CD14-positive monocyte (primary cell): Measurements from ENCODE around the gene MSN. TPM values are rescaled to one million over a fixed set of nuclear protein-coding genes. Genes with fewer than 3 reads are reported as not detected.

Experiments
- DNase-seq, 3 donors: peaks; one replicate each; pipeline ENCODE4 v3.0.0-alpha.2; 2011 to 2022
- H2AFZ ChIP-seq: 2 replicates; pipeline ENCODE4 v1.6.0; 2012; ENCODE audit warnings: mild to moderate bottlenecking, low read depth, low read length, inconsistent platforms; ENCODE audit not compliant: insufficient read depth, poor library complexity, severe bottlenecking
- H3K27ac ChIP-seq, 2 donors: 1 replicate in 1 of 2; 2 replicates in 1 of 2; pipeline ENCODE4 v1.5.1; 2012 to 2013; ENCODE audit warnings: low read length in 2 of 2, control low read depth in 1 of 2, inconsistent platforms in 1 of 2, low read depth in 1 of 2, mild to moderate bottlenecking in 1 of 2
- H3K27me3 ChIP-seq, 2 donors: one replicate each; pipeline versions ENCODE4 v1.6.0 to v1.6.1; 2011 to 2013; ENCODE audit warnings: low read length in 2 of 2; ENCODE audit not compliant: control insufficient read depth in 2 of 2, insufficient read depth in 2 of 2
- H3K36me3 ChIP-seq, 2 donors: replicated peaks in 1 of 2; 1 replicate in 1 of 2; 2 replicates in 1 of 2; pipeline versions ENCODE4 v1.5.1 to v1.6.1; 2012 to 2013; ENCODE audit warnings: low read length in 2 of 2, control low read depth in 1 of 2, inconsistent platforms in 1 of 2, mild to moderate bottlenecking in 1 of 2; ENCODE audit not compliant: insufficient read depth in 2 of 2, control insufficient read depth in 1 of 2
- H3K4me1 ChIP-seq, 2 donors: 1 replicate in 1 of 2; 2 replicates in 1 of 2; pipeline versions ENCODE4 v1.5.1 to v1.6.1; 2012 to 2013; ENCODE audit warnings: low read length in 2 of 2, control low read depth in 1 of 2, inconsistent platforms in 1 of 2, mild to moderate bottlenecking in 1 of 2, moderate library complexity in 1 of 2; ENCODE audit not compliant: insufficient read depth in 2 of 2, control insufficient read depth in 1 of 2
- H3K4me2 ChIP-seq: replicated peaks from 2 replicates; pipeline ENCODE3; 2012; ENCODE audit warnings: low read length, moderate library complexity, mild to moderate bottlenecking; ENCODE audit not compliant: poor library complexity, severe bottlenecking; ENCODE audit errors: extremely low read depth
- H3K4me3 ChIP-seq, 3 experiments: fragments of 200-600 bp in 1 of 3; sonication (generic) in 1 of 3; replicated peaks in 1 of 3; 1 replicate in 2 of 3; 2 replicates in 1 of 3; pipeline ENCODE4 v1.5.1; 2011 to 2013; ENCODE audit warnings: low read length in 3 of 3, mild to moderate bottlenecking in 3 of 3, control low read depth in 2 of 3, low read depth in 2 of 3, inconsistent platforms in 1 of 3, moderate library complexity in 1 of 3
- H3K79me2 ChIP-seq: 2 replicates; pipeline ENCODE4 v1.6.0; 2012; ENCODE audit warnings: mild to moderate bottlenecking, control low read depth, inconsistent platforms, low read length, moderate library complexity; ENCODE audit not compliant: insufficient read depth
- H3K9ac ChIP-seq: 2 replicates; pipeline ENCODE4 v1.6.0; 2017; ENCODE audit warnings: low read length, mild to moderate bottlenecking; ENCODE audit not compliant: insufficient read depth, poor library complexity, severe bottlenecking
- H3K9me3 ChIP-seq, 2 donors: replicated peaks in 1 of 2; 1 replicate in 1 of 2; 2 replicates in 1 of 2; pipeline versions ENCODE4 v1.5.1 to v1.6.1; 2012 to 2013; ENCODE audit warnings: low read length in 2 of 2, control low read depth in 1 of 2; ENCODE audit not compliant: control insufficient read depth in 1 of 2, insufficient read depth in 1 of 2
- H4K20me1 ChIP-seq: 2 replicates; pipeline ENCODE4 v1.6.0; 2012; ENCODE audit warnings: mild to moderate bottlenecking, low read length, control low read depth, moderate library complexity; ENCODE audit not compliant: insufficient read depth
- H3K27ac Mint-ChIP-seq, 7 donors: one replicate each; pipeline ENCODE4 v1.8.0; 2020; ENCODE audit warnings: mild to moderate bottlenecking in 7 of 7, mixed read lengths in 7 of 7, moderate library complexity in 6 of 7, inconsistent platforms in 2 of 7
- H3K27me3 Mint-ChIP-seq, 3 donors: one replicate each; pipeline ENCODE4 v1.8.0; 2021 to 2022; ENCODE audit warnings: low read depth in 3 of 3, mild to moderate bottlenecking in 3 of 3, mixed read lengths in 3 of 3, moderate library complexity in 3 of 3, inconsistent platforms in 1 of 3
- H3K36me3 Mint-ChIP-seq, 2 donors: one replicate each; pipeline ENCODE4 v1.8.0; 2020; ENCODE audit warnings: mixed read lengths in 2 of 2, inconsistent platforms in 1 of 2, mild to moderate bottlenecking in 1 of 2
- H3K4me1 Mint-ChIP-seq: one replicate; pipeline ENCODE4 v1.8.0; 2020; ENCODE audit warnings: mild to moderate bottlenecking, mixed read lengths
- H3K4me3 Mint-ChIP-seq, 2 donors: one replicate each; pipeline ENCODE4 v1.8.0; 2020; ENCODE audit warnings: mild to moderate bottlenecking in 2 of 2, mixed read lengths in 2 of 2, moderate library complexity in 1 of 2
- H3K9me3 Mint-ChIP-seq, 7 donors: one replicate each; pipeline ENCODE4 v1.8.0; 2020 to 2022; ENCODE audit warnings: mixed read lengths in 7 of 7, mild to moderate bottlenecking in 6 of 7, moderate library complexity in 6 of 7, inconsistent platforms in 2 of 7
- WGBS: methylation state at CpG from one replicate; pipeline ENCODE4 v1.1.5; 2013; ENCODE audit warnings: missing lambda C conversion rate; ENCODE audit not compliant: insufficient coverage; 5-methylcytosine and 5-hydroxymethylcytosine counted together
- intact Hi-C, 2 donors: fragments of 100-400 bp; cut with micrococcal nuclease; formaldehyde crosslinking; loops; one replicate each; pipeline versions ENCODE4 v1.15.0 to v1.15.1; 2023
- polyA plus RNA-seq, 3 donors: library from polyadenylated mRNA; depleted of rRNA in 1 of 3; unstranded in 2 of 3; stranded (reverse) in 1 of 3; fragments of 300-500 nt in 2 of 3; fragments of >200 nt in 1 of 3; fragmentation: Illumina TruSeq in 2 of 3; gene quantifications; 1 replicate in 2 of 3; 2 replicates in 1 of 3; pipeline ENCODE4 v1.2.3, GENCODE V29; 2012 to 2021
- TF ChIP-seq, protein P1 (sequence below): fragments of 200-600 bp; IDR thresholded peaks from one replicate; pipeline ENCODE4 v1.8.0; 2022; ENCODE audit warnings: antibody characterized with exemption, mild to moderate bottlenecking

MSN gene
- polyA plus RNA-seq, 3 donors, result 441 to 888 (median 691) TPM

DNA sequence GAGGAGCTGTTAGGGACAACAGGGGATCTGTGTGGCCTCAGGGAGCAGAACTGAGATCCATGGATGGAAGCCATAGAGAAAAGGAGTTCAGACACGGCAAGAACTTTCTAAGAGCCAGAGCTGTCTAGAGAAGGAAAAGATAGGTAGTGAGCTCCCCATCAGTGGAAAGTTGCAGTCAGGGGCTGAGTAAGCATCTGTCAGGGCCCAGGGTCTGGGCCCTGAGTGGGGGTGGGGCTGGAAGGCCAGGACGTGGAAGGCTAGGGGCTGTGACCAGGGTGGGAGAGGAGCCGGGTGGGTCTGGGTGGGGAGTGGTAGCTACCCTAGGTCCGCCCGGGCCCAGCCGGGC lies 324 bp upstream of the MSN start:
- intact Hi-C loops, result no loop called here
- H3K9me3 Mint-ChIP-seq, result peaks cover 0 to 9% (median 0%) of the 10 kb centered on the region in 7 donors
- H3K27ac Mint-ChIP-seq, result peak overlapping the region; percentile 27 to 88 (median 69)
- H3K27ac ChIP-seq, result no peak overlapping the region
- TF ChIP-seq, protein P1, sequence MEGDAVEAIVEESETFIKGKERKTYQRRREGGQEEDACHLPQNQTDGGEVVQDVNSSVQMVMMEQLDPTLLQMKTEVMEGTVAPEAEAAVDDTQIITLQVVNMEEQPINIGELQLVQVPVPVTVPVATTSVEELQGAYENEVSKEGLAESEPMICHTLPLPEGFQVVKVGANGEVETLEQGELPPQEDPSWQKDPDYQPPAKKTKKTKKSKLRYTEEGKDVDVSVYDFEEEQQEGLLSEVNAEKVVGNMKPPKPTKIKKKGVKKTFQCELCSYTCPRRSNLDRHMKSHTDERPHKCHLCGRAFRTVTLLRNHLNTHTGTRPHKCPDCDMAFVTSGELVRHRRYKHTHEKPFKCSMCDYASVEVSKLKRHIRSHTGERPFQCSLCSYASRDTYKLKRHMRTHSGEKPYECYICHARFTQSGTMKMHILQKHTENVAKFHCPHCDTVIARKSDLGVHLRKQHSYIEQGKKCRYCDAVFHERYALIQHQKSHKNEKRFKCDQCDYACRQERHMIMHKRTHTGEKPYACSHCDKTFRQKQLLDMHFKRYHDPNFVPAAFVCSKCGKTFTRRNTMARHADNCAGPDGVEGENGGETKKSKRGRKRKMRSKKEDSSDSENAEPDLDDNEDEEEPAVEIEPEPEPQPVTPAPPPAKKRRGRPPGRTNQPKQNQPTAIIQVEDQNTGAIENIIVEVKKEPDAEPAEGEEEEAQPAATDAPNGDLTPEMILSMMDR, result no peak
- peak overlapping the region in 1 of 3 experiments; percentile 24 for H3K4me3 ChIP-seq
- H3K9ac ChIP-seq, result no peak overlapping the region
- no peak for DNase-seq
- peaks cover 41% of the 10 kb centered on the region for H4K20me1 ChIP-seq
- peaks cover 0 to under 1% of the 10 kb centered on the region in 2 donors for H3K36me3 ChIP-seq
- H3K9me3 ChIP-seq, result no peaks in the 10 kb centered on the region
- peak overlapping the region; percentile 40 to 70 for H3K4me3 Mint-ChIP-seq
- H3K4me1 ChIP-seq, result peaks cover 28 to 44% of the 10 kb centered on the region in 2 donors
- H3K36me3 Mint-ChIP-seq, result peaks cover 3 to 22% of the 10 kb centered on the region in 2 donors
- peaks cover 0 to 14% of the 10 kb centered on the region in 2 donors for H3K27me3 ChIP-seq
- H3K79me2 ChIP-seq, result peaks cover 45% of the 10 kb centered on the region
- H3K4me1 Mint-ChIP-seq, result peaks cover 37% of the 10 kb centered on the region
- peak overlapping the region; percentile 17 for H2AFZ ChIP-seq
- peaks cover 0 to 39% (median 0%) of the 10 kb centered on the region in 3 donors for H3K27me3 Mint-ChIP-seq
- H3K4me2 ChIP-seq, result peak overlapping the region; percentile 35
- WGBS, result no CpG with 5 or more reads among the region's 6 CpGs

DNA sequence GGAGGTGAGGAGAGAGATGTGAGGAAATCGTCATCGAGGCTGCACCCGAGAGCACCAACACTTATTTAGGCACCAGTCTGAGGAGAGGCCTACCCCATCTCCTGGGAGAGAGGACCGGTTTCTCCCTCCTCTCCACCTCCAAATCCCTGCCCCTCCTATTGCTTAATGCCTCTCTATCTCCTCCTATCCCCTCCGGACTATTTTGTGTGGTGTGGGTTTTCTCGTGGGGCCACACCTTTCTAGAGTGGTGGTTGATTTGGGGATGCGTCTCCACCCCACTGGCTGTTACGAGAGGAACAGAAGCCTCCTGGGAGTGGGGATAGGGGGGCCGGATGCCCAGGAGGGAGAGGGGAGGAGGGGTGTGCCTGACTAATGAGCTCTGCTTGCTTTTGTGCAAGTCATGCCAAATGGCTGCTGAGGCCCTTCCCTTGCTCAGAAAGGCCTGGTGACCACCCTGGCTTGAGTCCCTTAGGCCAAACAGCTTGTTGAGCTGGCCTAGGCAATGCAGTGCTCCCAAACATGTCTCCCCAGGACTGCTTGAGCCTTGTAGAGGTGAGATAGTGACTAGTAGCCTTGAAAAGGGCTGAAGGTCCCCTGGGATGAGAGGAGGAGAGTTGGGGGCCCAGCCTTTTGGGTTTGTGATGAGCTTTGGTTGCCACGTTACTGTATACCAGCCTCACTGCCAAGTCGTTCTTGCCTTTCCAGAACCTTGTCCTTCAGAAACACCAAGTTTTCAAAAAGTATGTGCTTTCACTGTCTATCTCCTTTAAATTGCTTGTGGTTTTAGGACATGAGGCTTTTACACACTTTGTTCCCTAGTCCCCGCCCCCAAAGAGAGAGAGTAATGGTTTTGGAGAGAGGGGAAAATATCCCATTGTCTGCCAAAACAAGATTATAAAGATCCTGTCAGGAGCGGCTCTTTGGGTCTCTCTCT lies 1.2 kb downstream of the MSN start:
- H2AFZ ChIP-seq, result no peak overlapping the region
- H3K79me2 ChIP-seq, result peaks cover 60% of the 10 kb centered on the region
- peak overlapping the region; percentile 74 to 80 for H3K27ac ChIP-seq
- Mint-ChIP-seq H3K27me3 (peaks cover 0 to 37% (median 0%) of the 10 kb centered on the region in 3 donors), H3K4me1 (peaks cover 52% of the 10 kb centered on the region), H3K9me3 (peaks cover 0 to 3% (median 0%) of the 10 kb centered on the region in 7 donors), H3K27ac (peak overlapping the region; percentile 87 to 96 (median 94)), H3K4me3 (peak overlapping the region; percentile 95 to 97), H3K36me3 (peaks cover 11 to 30% of the 10 kb centered on the region in 2 donors)
- 0% methylated on average over 2 of the region's 13 CpGs for WGBS
- H3K27me3 ChIP-seq, result peaks cover 0 to 16% of the 10 kb centered on the region in 2 donors
- DNase-seq, result peak; percentile 55 to 79 (median 70)
- H3K4me3 ChIP-seq, result peak overlapping the region; percentile 71 to 90 (median 89)
- peaks cover 0 to 14% of the 10 kb centered on the region in 2 donors for H3K36me3 ChIP-seq
- TF ChIP-seq, protein P1, result no peak
- H3K9ac ChIP-seq, result peak overlapping the region; percentile 70
- peaks cover 43 to 59% of the 10 kb centered on the region in 2 donors for H3K4me1 ChIP-seq
- intact Hi-C loops, result no loop called here
- peak overlapping the region; percentile 82 for H3K4me2 ChIP-seq
- peaks cover 56% of the 10 kb centered on the region for H4K20me1 ChIP-seq
- H3K9me3 ChIP-seq, result no peaks in the 10 kb centered on the region
